Renal pelvis (tissue), 4 donors: ENCODE measurements around the gene TRAF5. TPM values are rescaled to one million over a fixed set of nuclear protein-coding genes. Genes with fewer than 3 reads are reported as not detected.
"Not testable (repeated sequence)": the region's sequence is repeated elsewhere in the genome, so short reads cannot be mapped to it uniquely, and the experiment has no call there.

Experiments
- DNase-seq: peaks from one replicate; pipeline ENCODE4 v3.0.0-alpha.2; 2013
- polyA plus RNA-seq, 3 donors: library from polyadenylated mRNA; unstranded; fragments of 120-200 nt; gene quantifications; one replicate each; pipeline ENCODE4 v1.2.1, GENCODE V29; 2013; ENCODE audit not compliant: insufficient read length in 3 of 3

Gene TRAF5
- polyA plus RNA-seq, 3 donors, result 10.9 to 24.1 (median 22.5) TPM

- no peak for DNase-seq
These were observed 49.3 kb downstream of the TRAF5 start for GRCh38 chr1:211375949-211376348.

- no peak for DNase-seq
These were observed 50.3 kb downstream of the TRAF5 start for GRCh38 chr1:211376807-211377470.

GRCh38 chr1:211377539-211378450, 51.2 kb downstream of the TRAF5 start:
- DNase-seq, result no peak

GRCh38 chr1:211378844-211379243, 52.2 kb downstream of the TRAF5 start:
- DNase-seq, result no peak

- DNase-seq, result no peak
These were observed 52.8 kb downstream of the TRAF5 start for GRCh38 chr1:211379446-211379845.

GRCh38 chr1:211381481-211382181, 55.0 kb downstream of the TRAF5 start:
- no peak for DNase-seq

- DNase-seq, result no peak
These were observed 55.6 kb downstream of the TRAF5 start for GRCh38 chr1:211382182-211382713.

- DNase-seq, result peak; percentile 95
These were observed 56.3 kb downstream of the TRAF5 start for GRCh38 chr1:211382714-211383480.

- no peak for DNase-seq
These were observed 57.9 kb downstream of the TRAF5 start for GRCh38 chr1:211384524-211384923.

GRCh38 chr1:211386921-211387320, 60.3 kb downstream of the TRAF5 start:
- peak; percentile 46 for DNase-seq

GRCh38 chr1:211390829-211391228, 64.2 kb downstream of the TRAF5 start:
- not testable (repeated sequence) for DNase-seq

- no peak for DNase-seq
These were observed 66.6 kb downstream of the TRAF5 start for GRCh38 chr1:211393203-211393602.

GRCh38 chr1:211398266-211398930, 71.8 kb downstream of the TRAF5 start:
- not testable (repeated sequence) for DNase-seq

GRCh38 chr1:211399851-211400393, 73.3 kb downstream of the TRAF5 start:
- not testable (repeated sequence) for DNase-seq

- not testable (repeated sequence) for DNase-seq
These were observed 75.1 kb downstream of the TRAF5 start for GRCh38 chr1:211401751-211402150.

GRCh38 chr1:211406086-211406485, 79.5 kb downstream of the TRAF5 start:
- DNase-seq, result not testable (repeated sequence)

- DNase-seq, result not testable (repeated sequence)
These were observed 81.1 kb downstream of the TRAF5 start for GRCh38 chr1:211407749-211408148.

- no peak for DNase-seq
These were observed 85.0 kb downstream of the TRAF5 start for GRCh38 chr1:211411639-211412038.

- no peak for DNase-seq
These were observed 89.1 kb downstream of the TRAF5 start for GRCh38 chr1:211415700-211416099.

GRCh38 chr1:211416246-211416627, 89.6 kb downstream of the TRAF5 start:
- not testable (repeated sequence) for DNase-seq
